Measurements from ENCODE around the gene CAB39.

Gene CAB39

GRCh38 chr2:230816735-230817134 is 104.1 kb downstream of the CAB39 start:
- H3K9me3 ChIP-seq (ENCODE audit: control insufficient read depth, insufficient read depth, low read depth, low read length), result no peaks in the 10 kb centered on the region
- H3K4me1 ChIP-seq (ENCODE audit: control insufficient read depth, insufficient read depth, low read length), result peaks cover 4% of the 10 kb centered on the region; the same call in 1 of the 2 replicates
- no peaks in the 10 kb centered on the region for H3K27me3 ChIP-seq (ENCODE audit: control insufficient read depth, insufficient read depth, low read length)
- H3K4me3 ChIP-seq (ENCODE audit: low read depth, low read length), result no peak overlapping the region
- peaks cover 62% of the 10 kb centered on the region for H3K36me3 ChIP-seq (ENCODE audit: control insufficient read depth, insufficient read depth, low read length)
- no peak overlapping the region for H3K27ac ChIP-seq (ENCODE audit: low read depth, low read length)
- no peak overlapping the region for H3K9ac ChIP-seq (ENCODE audit: low read length)

DNA sequence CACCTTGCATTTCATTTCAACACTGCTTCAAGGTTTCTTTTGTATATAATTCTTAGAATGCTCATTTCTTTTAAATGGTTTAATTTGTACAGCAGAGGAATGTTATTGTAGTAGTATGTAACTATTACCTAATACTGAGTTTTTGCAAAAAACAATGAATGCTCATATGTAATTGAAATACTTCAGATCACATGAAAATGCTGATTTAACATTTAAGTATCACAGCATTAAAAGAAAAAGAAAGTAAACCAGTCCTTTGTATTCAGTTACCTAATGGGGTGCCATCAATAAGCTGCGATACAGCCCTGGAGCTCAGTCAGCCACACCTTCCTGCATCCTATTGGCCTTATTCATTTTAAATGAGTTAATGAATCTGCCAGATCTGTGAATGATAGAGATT is 106.8 kb downstream of the CAB39 start:
- H3K9me3 ChIP-seq (ENCODE audit: control insufficient read depth, insufficient read depth, low read depth, low read length), result no peaks in the 10 kb centered on the region
- H3K27ac ChIP-seq (ENCODE audit: low read depth, low read length), result no peak overlapping the region
- peaks cover 43% of the 10 kb centered on the region for H3K36me3 ChIP-seq (ENCODE audit: control insufficient read depth, insufficient read depth, low read length)
- no peak overlapping the region for H3K4me3 ChIP-seq (ENCODE audit: low read depth, low read length)
- H3K9ac ChIP-seq (ENCODE audit: low read length), result no peak overlapping the region
- no peaks in the 10 kb centered on the region for H3K27me3 ChIP-seq (ENCODE audit: control insufficient read depth, insufficient read depth, low read length)
- peaks cover 5% of the 10 kb centered on the region; the same call in 1 of the 2 replicates for H3K4me1 ChIP-seq (ENCODE audit: control insufficient read depth, insufficient read depth, low read length)

DNA sequence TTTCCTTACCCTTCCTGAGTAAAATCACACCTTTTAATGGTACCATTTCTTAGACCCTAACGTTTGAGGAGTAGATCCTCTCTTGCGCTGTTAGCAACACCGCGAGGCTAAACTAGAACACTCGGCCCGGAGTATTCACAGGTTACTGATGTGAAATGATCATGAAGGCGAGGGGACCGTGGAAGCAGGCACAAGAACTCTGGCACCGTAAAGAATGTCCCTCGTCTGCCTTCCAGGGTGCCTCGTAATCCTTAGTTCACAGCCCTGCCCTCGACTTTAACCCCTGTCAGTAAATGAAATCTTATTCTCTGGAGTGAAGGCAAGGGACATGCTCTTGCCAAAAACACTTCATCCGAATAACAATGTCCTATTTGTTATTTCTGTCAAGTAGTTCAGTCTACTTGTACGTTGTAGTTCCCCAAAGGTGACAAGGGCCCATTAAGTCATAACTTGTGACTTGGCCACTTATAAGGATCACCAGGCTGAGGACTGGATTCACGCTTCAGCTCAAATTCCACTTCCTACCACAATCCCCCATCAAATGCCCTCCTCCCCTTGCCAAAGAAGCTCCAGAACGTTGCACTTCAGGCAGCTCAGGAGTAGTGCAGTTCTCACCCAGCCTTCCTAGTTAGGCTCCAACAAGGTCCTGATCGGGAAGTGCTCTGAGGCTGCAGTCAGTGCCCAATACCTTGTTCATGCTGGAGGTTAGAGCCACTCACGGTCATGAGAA is 108.8 kb downstream of the CAB39 start:
- H3K9ac ChIP-seq (ENCODE audit: low read length), result no peak overlapping the region
- no peak overlapping the region for H3K27ac ChIP-seq (ENCODE audit: low read depth, low read length)
- H3K4me1 ChIP-seq (ENCODE audit: control insufficient read depth, insufficient read depth, low read length), result peaks cover 5% of the 10 kb centered on the region; the same call in 1 of the 2 replicates
- no peak overlapping the region for H3K4me3 ChIP-seq (ENCODE audit: low read depth, low read length)
- H3K36me3 ChIP-seq (ENCODE audit: control insufficient read depth, insufficient read depth, low read length), result peaks cover 29% of the 10 kb centered on the region
- no peaks in the 10 kb centered on the region for H3K27me3 ChIP-seq (ENCODE audit: control insufficient read depth, insufficient read depth, low read length)
- no peaks in the 10 kb centered on the region for H3K9me3 ChIP-seq (ENCODE audit: control insufficient read depth, insufficient read depth, low read depth, low read length)

- Histone ChIP-seq H3K4me3 (ENCODE audit: low read depth, low read length) (no peak overlapping the region), H3K9me3 (ENCODE audit: control insufficient read depth, insufficient read depth, low read depth, low read length) (no peaks in the 10 kb centered on the region), H3K36me3 (ENCODE audit: control insufficient read depth, insufficient read depth, low read length) (peaks cover 22% of the 10 kb centered on the region), H3K27me3 (ENCODE audit: control insufficient read depth, insufficient read depth, low read length) (peaks cover under 1% of the 10 kb centered on the region; the same call in 1 of the 2 replicates), H3K27ac (ENCODE audit: low read depth, low read length) (no peak overlapping the region), H3K4me1 (ENCODE audit: control insufficient read depth, insufficient read depth, low read length) (peaks cover 5% of the 10 kb centered on the region; the same call in 1 of the 2 replicates), H3K9ac (ENCODE audit: low read length) (no peak overlapping the region)
Measured at GRCh38 chr2:230821991-230822520, 109.4 kb downstream of the CAB39 start.

DNA sequence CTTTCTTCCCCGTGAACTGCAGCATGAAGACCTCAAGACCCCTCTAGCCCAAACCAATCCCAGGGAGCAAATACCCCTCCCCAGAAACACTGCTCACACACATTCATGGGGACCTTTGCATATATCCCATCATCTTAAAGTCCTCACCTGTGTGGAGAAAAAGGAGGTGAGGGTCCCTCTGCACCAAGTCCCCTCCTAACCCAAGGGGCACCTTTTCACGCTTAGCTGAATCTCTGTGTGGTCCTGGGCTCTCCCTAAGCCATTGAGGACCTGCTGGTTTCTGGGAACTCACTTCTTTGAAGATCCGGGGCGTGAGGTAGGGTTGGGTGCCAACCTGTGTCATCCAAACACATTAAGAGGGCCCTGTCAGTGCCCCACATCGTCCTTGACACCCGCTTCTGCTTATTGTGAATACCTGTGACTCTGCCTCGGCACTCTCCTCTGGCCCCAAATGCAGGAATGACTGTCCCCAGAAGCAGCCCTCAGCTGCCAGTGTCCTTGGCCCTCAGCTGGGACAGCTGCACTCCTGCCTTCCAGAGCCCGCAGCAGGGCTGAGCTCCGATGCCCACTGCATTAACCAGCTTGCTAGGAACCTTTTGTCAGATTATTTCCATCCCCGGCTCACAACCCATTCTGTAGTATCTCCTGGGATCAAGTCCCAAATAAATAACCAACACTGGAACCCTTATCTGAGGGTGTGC is 110.8 kb downstream of the CAB39 start:
- H3K36me3 ChIP-seq (ENCODE audit: control insufficient read depth, insufficient read depth, low read length), result peaks cover 13% of the 10 kb centered on the region
- peaks cover 5% of the 10 kb centered on the region; the same call in 1 of the 2 replicates for H3K4me1 ChIP-seq (ENCODE audit: control insufficient read depth, insufficient read depth, low read length)
- H3K27me3 ChIP-seq (ENCODE audit: control insufficient read depth, insufficient read depth, low read length), result peaks cover 3% of the 10 kb centered on the region; the same call in 1 of the 2 replicates
- H3K27ac ChIP-seq (ENCODE audit: low read depth, low read length), result no peak overlapping the region
- H3K9ac ChIP-seq (ENCODE audit: low read length), result no peak overlapping the region
- no peak overlapping the region for H3K4me3 ChIP-seq (ENCODE audit: low read depth, low read length)
- no peaks in the 10 kb centered on the region for H3K9me3 ChIP-seq (ENCODE audit: control insufficient read depth, insufficient read depth, low read depth, low read length)

GRCh38 chr2:230824406-230824978 is 111.8 kb downstream of the CAB39 start:
- Histone ChIP-seq H3K4me3 (ENCODE audit: low read depth, low read length) (no peak overlapping the region), H3K9me3 (ENCODE audit: control insufficient read depth, insufficient read depth, low read depth, low read length) (no peaks in the 10 kb centered on the region), H3K4me1 (ENCODE audit: control insufficient read depth, insufficient read depth, low read length) (peaks cover 5% of the 10 kb centered on the region; the same call in 1 of the 2 replicates), H3K36me3 (ENCODE audit: control insufficient read depth, insufficient read depth, low read length) (peaks cover 2% of the 10 kb centered on the region; the same call in 1 of the 2 replicates), H3K9ac (ENCODE audit: low read length) (no peak overlapping the region), H3K27ac (ENCODE audit: low read depth, low read length) (no peak overlapping the region), H3K27me3 (ENCODE audit: control insufficient read depth, insufficient read depth, low read length) (peaks cover 3% of the 10 kb centered on the region; the same call in 1 of the 2 replicates)

DNA sequence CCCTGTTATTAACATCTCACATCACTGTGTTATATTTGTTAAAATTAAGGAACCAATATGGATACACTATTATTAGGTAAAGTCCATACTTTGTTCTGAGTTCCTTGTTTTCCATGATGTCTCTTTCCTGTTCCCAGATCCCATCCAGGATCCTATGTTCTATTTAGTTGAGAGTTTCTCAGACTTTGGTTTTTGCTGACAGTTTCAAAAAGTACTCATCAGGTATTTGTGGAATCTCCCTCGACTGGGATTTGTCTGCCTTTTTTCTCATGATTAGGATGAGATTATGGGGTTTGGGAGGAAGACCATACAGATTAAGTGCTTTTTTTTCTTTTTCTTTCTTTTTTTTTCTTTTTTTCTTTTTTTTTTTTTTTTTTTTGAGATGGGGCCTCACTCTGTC is 112.7 kb downstream of the CAB39 start:
- H3K36me3 ChIP-seq (ENCODE audit: control insufficient read depth, insufficient read depth, low read length), result no peaks in the 10 kb centered on the region
- peaks cover 3% of the 10 kb centered on the region; the same call in 1 of the 2 replicates for H3K27me3 ChIP-seq (ENCODE audit: control insufficient read depth, insufficient read depth, low read length)
- H3K4me1 ChIP-seq (ENCODE audit: control insufficient read depth, insufficient read depth, low read length), result peaks cover 5% of the 10 kb centered on the region; the same call in 1 of the 2 replicates
- H3K27ac ChIP-seq (ENCODE audit: low read depth, low read length), result no peak overlapping the region
- H3K9ac ChIP-seq (ENCODE audit: low read length), result no peak overlapping the region
- H3K9me3 ChIP-seq (ENCODE audit: control insufficient read depth, insufficient read depth, low read depth, low read length), result no peaks in the 10 kb centered on the region
- H3K4me3 ChIP-seq (ENCODE audit: low read depth, low read length), result no peak overlapping the region

GRCh38 chr2:230827774-230828271 is 115.2 kb downstream of the CAB39 start:
- Histone ChIP-seq H3K9ac (ENCODE audit: low read length) (no peak overlapping the region), H3K36me3 (ENCODE audit: control insufficient read depth, insufficient read depth, low read length) (no peaks in the 10 kb centered on the region), H3K9me3 (ENCODE audit: control insufficient read depth, insufficient read depth, low read depth, low read length) (no peaks in the 10 kb centered on the region), H3K27me3 (ENCODE audit: control insufficient read depth, insufficient read depth, low read length) (peaks cover 3% of the 10 kb centered on the region; the same call in 1 of the 2 replicates), H3K4me1 (ENCODE audit: control insufficient read depth, insufficient read depth, low read length) (no peaks in the 10 kb centered on the region), H3K27ac (ENCODE audit: low read depth, low read length) (no peak overlapping the region), H3K4me3 (ENCODE audit: low read depth, low read length) (peak overlapping the region; percentile 44; the same call in 1 of the 2 replicates)

- Histone ChIP-seq H3K27me3 (ENCODE audit: control insufficient read depth, insufficient read depth, low read length) (peaks cover 3% of the 10 kb centered on the region; the same call in 1 of the 2 replicates), H3K9ac (ENCODE audit: low read length) (no peak overlapping the region), H3K4me1 (ENCODE audit: control insufficient read depth, insufficient read depth, low read length) (no peaks in the 10 kb centered on the region), H3K27ac (ENCODE audit: low read depth, low read length) (no peak overlapping the region), H3K36me3 (ENCODE audit: control insufficient read depth, insufficient read depth, low read length) (no peaks in the 10 kb centered on the region), H3K4me3 (ENCODE audit: low read depth, low read length) (peak overlapping the region; percentile 44; the same call in 1 of the 2 replicates), H3K9me3 (ENCODE audit: control insufficient read depth, insufficient read depth, low read depth, low read length) (no peaks in the 10 kb centered on the region)
Measured at GRCh38 chr2:230828272-230828961, 115.8 kb downstream of the CAB39 start.

GRCh38 chr2:230829293-230829692 is 116.7 kb downstream of the CAB39 start:
- Histone ChIP-seq H3K9ac (ENCODE audit: low read length) (no peak overlapping the region), H3K27ac (ENCODE audit: low read depth, low read length) (no peak overlapping the region), H3K27me3 (ENCODE audit: control insufficient read depth, insufficient read depth, low read length) (peaks cover 3% of the 10 kb centered on the region; the same call in 1 of the 2 replicates), H3K4me1 (ENCODE audit: control insufficient read depth, insufficient read depth, low read length) (no peaks in the 10 kb centered on the region), H3K4me3 (ENCODE audit: low read depth, low read length) (no peak overlapping the region), H3K36me3 (ENCODE audit: control insufficient read depth, insufficient read depth, low read length) (no peaks in the 10 kb centered on the region), H3K9me3 (ENCODE audit: control insufficient read depth, insufficient read depth, low read depth, low read length) (no peaks in the 10 kb centered on the region)
